ENCODE measurements around the gene HS3ST3B1.

DNA sequence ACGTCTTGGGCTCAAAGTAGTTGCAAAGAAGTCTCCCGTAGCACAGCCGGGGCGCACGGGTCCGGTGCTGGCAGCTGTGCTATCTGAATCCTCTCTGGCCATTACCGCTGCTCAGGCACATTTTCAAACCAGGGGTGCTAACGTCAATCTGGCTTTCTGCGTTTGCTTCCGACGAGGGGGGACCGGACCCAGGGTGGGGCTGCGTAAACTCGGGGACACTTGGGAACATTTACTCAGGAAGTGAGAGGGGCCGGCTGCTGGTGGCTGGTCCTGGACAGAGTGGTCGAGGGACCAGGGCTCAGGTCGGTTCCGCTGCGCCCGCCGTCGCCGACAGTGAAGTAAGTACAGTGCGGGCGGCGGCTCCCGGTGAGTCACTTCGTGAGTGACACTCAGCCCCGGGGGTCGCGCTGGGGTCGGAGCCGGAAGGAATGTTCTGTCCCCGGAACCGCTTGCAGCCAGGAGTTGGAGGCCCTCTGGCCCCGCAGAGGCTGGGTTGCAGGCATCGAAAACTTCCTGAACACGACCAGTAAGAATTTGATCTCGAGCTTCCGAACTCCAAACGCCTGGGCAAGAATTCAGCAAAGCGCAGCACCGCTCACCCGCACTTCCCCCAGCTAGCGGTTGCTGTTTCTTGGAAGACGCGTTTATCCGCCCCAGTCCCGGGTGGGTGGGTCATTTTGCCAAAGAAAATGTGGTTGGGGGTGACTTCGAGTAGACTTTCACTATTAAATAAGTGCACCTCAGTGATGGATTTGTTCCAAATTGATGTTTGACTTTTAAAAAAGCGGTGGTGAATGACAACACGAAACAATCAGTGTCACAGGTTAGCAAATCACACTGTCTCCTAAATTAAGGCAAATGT is 1.4 kb upstream of the HS3ST3B1 start:
- TF ChIP-seq, protein P1, sequence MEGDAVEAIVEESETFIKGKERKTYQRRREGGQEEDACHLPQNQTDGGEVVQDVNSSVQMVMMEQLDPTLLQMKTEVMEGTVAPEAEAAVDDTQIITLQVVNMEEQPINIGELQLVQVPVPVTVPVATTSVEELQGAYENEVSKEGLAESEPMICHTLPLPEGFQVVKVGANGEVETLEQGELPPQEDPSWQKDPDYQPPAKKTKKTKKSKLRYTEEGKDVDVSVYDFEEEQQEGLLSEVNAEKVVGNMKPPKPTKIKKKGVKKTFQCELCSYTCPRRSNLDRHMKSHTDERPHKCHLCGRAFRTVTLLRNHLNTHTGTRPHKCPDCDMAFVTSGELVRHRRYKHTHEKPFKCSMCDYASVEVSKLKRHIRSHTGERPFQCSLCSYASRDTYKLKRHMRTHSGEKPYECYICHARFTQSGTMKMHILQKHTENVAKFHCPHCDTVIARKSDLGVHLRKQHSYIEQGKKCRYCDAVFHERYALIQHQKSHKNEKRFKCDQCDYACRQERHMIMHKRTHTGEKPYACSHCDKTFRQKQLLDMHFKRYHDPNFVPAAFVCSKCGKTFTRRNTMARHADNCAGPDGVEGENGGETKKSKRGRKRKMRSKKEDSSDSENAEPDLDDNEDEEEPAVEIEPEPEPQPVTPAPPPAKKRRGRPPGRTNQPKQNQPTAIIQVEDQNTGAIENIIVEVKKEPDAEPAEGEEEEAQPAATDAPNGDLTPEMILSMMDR (IDR thresholded peaks at IDR 0.05), result no peak
- TF ChIP-seq POLR2AphosphoS5 (IDR thresholded peaks at IDR 0.05; ENCODE audit: low read depth, low read length), result no peak
- TF ChIP-seq, protein P2, sequence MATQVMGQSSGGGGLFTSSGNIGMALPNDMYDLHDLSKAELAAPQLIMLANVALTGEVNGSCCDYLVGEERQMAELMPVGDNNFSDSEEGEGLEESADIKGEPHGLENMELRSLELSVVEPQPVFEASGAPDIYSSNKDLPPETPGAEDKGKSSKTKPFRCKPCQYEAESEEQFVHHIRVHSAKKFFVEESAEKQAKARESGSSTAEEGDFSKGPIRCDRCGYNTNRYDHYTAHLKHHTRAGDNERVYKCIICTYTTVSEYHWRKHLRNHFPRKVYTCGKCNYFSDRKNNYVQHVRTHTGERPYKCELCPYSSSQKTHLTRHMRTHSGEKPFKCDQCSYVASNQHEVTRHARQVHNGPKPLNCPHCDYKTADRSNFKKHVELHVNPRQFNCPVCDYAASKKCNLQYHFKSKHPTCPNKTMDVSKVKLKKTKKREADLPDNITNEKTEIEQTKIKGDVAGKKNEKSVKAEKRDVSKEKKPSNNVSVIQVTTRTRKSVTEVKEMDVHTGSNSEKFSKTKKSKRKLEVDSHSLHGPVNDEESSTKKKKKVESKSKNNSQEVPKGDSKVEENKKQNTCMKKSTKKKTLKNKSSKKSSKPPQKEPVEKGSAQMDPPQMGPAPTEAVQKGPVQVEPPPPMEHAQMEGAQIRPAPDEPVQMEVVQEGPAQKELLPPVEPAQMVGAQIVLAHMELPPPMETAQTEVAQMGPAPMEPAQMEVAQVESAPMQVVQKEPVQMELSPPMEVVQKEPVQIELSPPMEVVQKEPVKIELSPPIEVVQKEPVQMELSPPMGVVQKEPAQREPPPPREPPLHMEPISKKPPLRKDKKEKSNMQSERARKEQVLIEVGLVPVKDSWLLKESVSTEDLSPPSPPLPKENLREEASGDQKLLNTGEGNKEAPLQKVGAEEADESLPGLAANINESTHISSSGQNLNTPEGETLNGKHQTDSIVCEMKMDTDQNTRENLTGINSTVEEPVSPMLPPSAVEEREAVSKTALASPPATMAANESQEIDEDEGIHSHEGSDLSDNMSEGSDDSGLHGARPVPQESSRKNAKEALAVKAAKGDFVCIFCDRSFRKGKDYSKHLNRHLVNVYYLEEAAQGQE (IDR thresholded peaks at IDR 0.05; ENCODE audit: insufficient read depth in 1 of 2, low read depth in 2 of 2, low read length in 1 of 2), result no peak

Data from Panc1 (cell line).